B cell (primary cell): ENCODE measurements around the gene TPSAB1. TPM values are rescaled to one million over a fixed set of nuclear protein-coding genes. Genes with fewer than 3 reads are reported as not detected.

Experiments used
- ATAC-seq: fragments of 200-7000 bp; cut with Tn5 transposase; one replicate; pipeline ENCODE4 v1.10.0; 2021; ENCODE audit warnings: low read depth, mild to moderate bottlenecking, moderate number of reproducible peaks, moderate library complexity
- CTCF ChIA-PET: fragments of 350-600 bp; sonication (Branson Sonifier 250); formaldehyde crosslinking; loops from one replicate; lab custom pipeline; 2021; ENCODE audit warnings: antibody characterized with exemption, inconsistent platforms; lab: Charles Lee
- POLR2A ChIA-PET: fragments of 350-600 bp; sonication (Branson Sonifier 250); formaldehyde crosslinking; loops from one replicate; lab custom pipeline; 2021; ENCODE audit warnings: antibody characterized with exemption; lab: Charles Lee
- DNase-seq: peaks from one replicate; pipeline ENCODE4 v3.0.0; 2013
- H2AFZ ChIP-seq: 2 replicates; pipeline ENCODE4 v1.6.1; 2012; ENCODE audit warnings: mild to moderate bottlenecking, low read depth, low read length; ENCODE audit not compliant: insufficient read depth, poor library complexity, severe bottlenecking
- H3K27ac ChIP-seq, 2 donors: 1 replicate in 1 of 2; 2 replicates in 1 of 2; pipeline ENCODE4 v1.5.1; 2012 to 2013; ENCODE audit warnings: low read length in 2 of 2, mild to moderate bottlenecking in 2 of 2, moderate library complexity in 1 of 2
- H3K27me3 ChIP-seq, 4 experiments: fragments of 200-600 bp in 1 of 4; sonication (generic) in 1 of 4; replicated peaks in 1 of 4; 1 replicate in 2 of 4; 2 replicates in 2 of 4; pipeline versions ENCODE4 v1.6.1 to v1.7.0; 2013 to 2016; ENCODE audit warnings: low read length in 3 of 4, mild to moderate bottlenecking in 2 of 4, mixed read lengths in 1 of 4, moderate library complexity in 1 of 4; ENCODE audit not compliant: insufficient read depth in 4 of 4, control insufficient read depth in 3 of 4; ENCODE audit errors: control extremely low read depth in 1 of 4
- H3K36me3 ChIP-seq, 2 experiments: replicated peaks in 1 of 2; 1 replicate in 1 of 2; 2 replicates in 1 of 2; pipeline versions ENCODE4 v1.6.1 to v1.7.1; 2013; ENCODE audit warnings: low read length in 1 of 2; ENCODE audit not compliant: insufficient read depth in 2 of 2, control insufficient read depth in 1 of 2; ENCODE audit errors: control extremely low read depth in 1 of 2, extremely low read depth in 1 of 2
- H3K4me1 ChIP-seq, 2 donors: fragments of 200-600 bp in 1 of 2; sonication (generic) in 1 of 2; 1 replicate in 1 of 2; 2 replicates in 1 of 2; pipeline versions ENCODE4 v1.5.1 to v1.6.1; 2013 to 2017; ENCODE audit warnings: low read length in 2 of 2; ENCODE audit not compliant: control insufficient read depth in 2 of 2, insufficient read depth in 2 of 2
- H3K4me2 ChIP-seq: replicated peaks from 2 replicates; pipeline ENCODE3; 2012; ENCODE audit warnings: mild to moderate bottlenecking, low read depth, low read length; ENCODE audit not compliant: poor library complexity, severe bottlenecking
- H3K4me3 ChIP-seq, 5 experiments: fragments of 200-600 bp in 1 of 5; sonication (generic) in 1 of 5; 1 replicate in 3 of 5; 2 replicates in 2 of 5; pipeline versions ENCODE4 v1.5.1 to v1.7.0; 2011 to 2016; ENCODE audit warnings: low read length in 4 of 5, mild to moderate bottlenecking in 4 of 5, low read depth in 2 of 5, control low read depth in 1 of 5, moderate library complexity in 1 of 5; ENCODE audit not compliant: insufficient read depth in 1 of 5; ENCODE audit errors: control extremely low read depth in 1 of 5, extremely low read depth in 1 of 5
- H3K79me2 ChIP-seq: fragments of 200-600 bp; sonication (generic); one replicate; pipeline ENCODE4 v1.6.0; 2016; ENCODE audit warnings: low read length; ENCODE audit not compliant: control insufficient read depth, insufficient read depth
- H3K9ac ChIP-seq: fragments of 200-600 bp; sonication (generic); 2 replicates; pipeline ENCODE4 v1.6.1; 2017; ENCODE audit warnings: mild to moderate bottlenecking, low read length, moderate library complexity
- H3K9me3 ChIP-seq, 3 donors: one replicate each; pipeline versions ENCODE4 v1.6.1 to v1.7.1; 2013; ENCODE audit warnings: low read length in 2 of 3; ENCODE audit not compliant: control insufficient read depth in 2 of 3, insufficient read depth in 1 of 3; ENCODE audit errors: control extremely low read depth in 1 of 3
- H4K20me1 ChIP-seq: 2 replicates; pipeline ENCODE4 v1.6.0; 2012; ENCODE audit warnings: mild to moderate bottlenecking, low read length; ENCODE audit not compliant: insufficient read depth, control insufficient read depth, poor library complexity, severe bottlenecking
- H3K27ac Mint-ChIP-seq: one replicate; pipeline ENCODE4 v1.8.0; 2021; ENCODE audit warnings: mixed read lengths
- H3K27me3 Mint-ChIP-seq: one replicate; pipeline ENCODE4 v1.8.0; 2021; ENCODE audit warnings: mixed read lengths
- H3K4me1 Mint-ChIP-seq: one replicate; pipeline ENCODE4 v1.8.0; 2021; ENCODE audit warnings: mixed read lengths
- H3K4me3 Mint-ChIP-seq: one replicate; pipeline ENCODE4 v1.8.0; 2021; ENCODE audit warnings: mixed read lengths
- H3K9me3 Mint-ChIP-seq: one replicate; pipeline ENCODE4 v1.8.0; 2022; ENCODE audit warnings: mixed read lengths; ENCODE audit not compliant: insufficient read depth
- EZH2 ChIP-seq: IDR thresholded peaks from 2 replicates; pipeline ENCODE4 v1.6.1; 2012; ENCODE audit warnings: borderline replicate concordance, low read depth, mild to moderate bottlenecking, moderate library complexity, low read length; ENCODE audit not compliant: insufficient read depth, poor library complexity, severe bottlenecking
- WGBS: methylation state at CpG from one replicate; pipeline ENCODE4 v1.1.5; 2013; ENCODE audit warnings: missing lambda C conversion rate; ENCODE audit not compliant: insufficient coverage; 5-methylcytosine and 5-hydroxymethylcytosine counted together
- intact Hi-C: fragments of 100-400 bp; cut with micrococcal nuclease; formaldehyde crosslinking; loops from one replicate; pipeline ENCODE4 v1.10.0; 2022
- polyA plus RNA-seq: library from polyadenylated mRNA; depleted of rRNA; stranded (reverse); fragments of >200 nt; gene quantifications from 2 replicates; pipeline ENCODE4 v1.2.3, GENCODE V29; 2012
- total RNA-seq, 2 donors: library from RNA; stranded (reverse); fragments of 120-200 nt in 1 of 2; gene quantifications; 1 replicate in 1 of 2; 2 replicates in 1 of 2; pipeline versions ENCODE4 v1.2.3 to v1.2.4, GENCODE V29; 2013 to 2022
- TF ChIP-seq, protein P1 (sequence below): fragments of 200-600 bp; IDR thresholded peaks from one replicate; pipeline ENCODE4 v1.8.0; 2022; ENCODE audit warnings: antibody characterized with exemption, mild to moderate bottlenecking

The TPSAB1 gene
- total and polyA plus RNA-seq, 2 donors (not counting 1 experiment from before 2014, with no cell fraction given): not detected

DNA sequence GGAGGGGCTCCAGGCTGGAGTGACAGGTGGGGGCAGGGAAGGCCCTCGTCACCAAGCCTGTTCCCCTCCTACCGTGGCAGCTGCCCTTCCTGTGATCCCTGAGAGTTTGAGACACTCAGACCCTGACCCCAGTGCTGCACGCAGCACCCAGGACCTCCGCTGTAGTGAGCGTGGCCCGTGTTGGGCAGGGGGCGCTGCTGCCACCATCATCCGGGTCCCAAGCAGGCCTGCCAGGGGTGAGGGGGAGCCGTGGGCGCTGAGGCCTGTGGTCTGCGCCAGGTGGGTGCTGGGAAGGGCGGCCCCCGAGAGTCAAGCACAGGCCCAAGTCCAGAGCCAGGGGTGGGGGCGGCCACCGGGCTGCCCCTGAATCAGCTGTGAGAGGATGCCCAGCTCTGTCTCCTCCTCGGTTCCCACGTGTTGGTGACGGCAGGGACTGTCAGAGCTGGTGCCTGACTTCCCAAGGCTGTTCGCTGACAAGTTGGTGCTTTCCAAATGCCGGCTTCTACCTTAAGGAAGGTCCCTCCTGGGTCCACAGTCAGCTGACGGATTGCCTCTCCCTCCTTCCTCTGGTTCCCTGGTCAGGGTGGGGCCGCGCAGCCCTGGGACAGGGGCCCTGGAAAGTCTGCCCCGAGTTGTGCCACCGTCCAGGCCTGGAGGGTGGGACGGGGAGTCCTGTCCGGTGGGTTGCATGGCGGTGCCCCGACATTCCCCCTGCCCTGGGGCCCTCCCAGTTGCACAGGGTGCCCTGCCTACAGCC is 46.5 kb upstream of the TPSAB1 start:
- intact Hi-C loops: no loop called here
- 75% methylated on average over 29 of the region's 29 CpGs for WGBS
- no peak overlapping the region for H3K27ac Mint-ChIP-seq
- no peaks in the 10 kb centered on the region for H3K36me3 ChIP-seq
- H3K79me2 ChIP-seq: no peaks in the 10 kb centered on the region
- no peak overlapping the region for H3K4me3 Mint-ChIP-seq
- H3K27ac ChIP-seq: no peak overlapping the region
- POLR2A ChIA-PET: no interaction called here
- H3K4me2 ChIP-seq: no peak overlapping the region
- no peaks in the 10 kb centered on the region for H4K20me1 ChIP-seq
- no peak overlapping the region for H3K9ac ChIP-seq
- H3K4me3 ChIP-seq: no peak overlapping the region
- H3K9me3 ChIP-seq: no peaks in the 10 kb centered on the region
- H3K27me3 ChIP-seq: peaks cover 0 to 4% (median 0%) of the 10 kb centered on the region in 4 experiments
- H3K4me1 ChIP-seq: no peaks in the 10 kb centered on the region
- ATAC-seq (no peak), DNase-seq (no peak)
- H2AFZ ChIP-seq: no peak overlapping the region
- CTCF ChIA-PET: no interaction called here
- no peaks in the 10 kb centered on the region for H3K9me3 Mint-ChIP-seq
- TF ChIP-seq EZH2: no peak
- TF ChIP-seq, protein P1, sequence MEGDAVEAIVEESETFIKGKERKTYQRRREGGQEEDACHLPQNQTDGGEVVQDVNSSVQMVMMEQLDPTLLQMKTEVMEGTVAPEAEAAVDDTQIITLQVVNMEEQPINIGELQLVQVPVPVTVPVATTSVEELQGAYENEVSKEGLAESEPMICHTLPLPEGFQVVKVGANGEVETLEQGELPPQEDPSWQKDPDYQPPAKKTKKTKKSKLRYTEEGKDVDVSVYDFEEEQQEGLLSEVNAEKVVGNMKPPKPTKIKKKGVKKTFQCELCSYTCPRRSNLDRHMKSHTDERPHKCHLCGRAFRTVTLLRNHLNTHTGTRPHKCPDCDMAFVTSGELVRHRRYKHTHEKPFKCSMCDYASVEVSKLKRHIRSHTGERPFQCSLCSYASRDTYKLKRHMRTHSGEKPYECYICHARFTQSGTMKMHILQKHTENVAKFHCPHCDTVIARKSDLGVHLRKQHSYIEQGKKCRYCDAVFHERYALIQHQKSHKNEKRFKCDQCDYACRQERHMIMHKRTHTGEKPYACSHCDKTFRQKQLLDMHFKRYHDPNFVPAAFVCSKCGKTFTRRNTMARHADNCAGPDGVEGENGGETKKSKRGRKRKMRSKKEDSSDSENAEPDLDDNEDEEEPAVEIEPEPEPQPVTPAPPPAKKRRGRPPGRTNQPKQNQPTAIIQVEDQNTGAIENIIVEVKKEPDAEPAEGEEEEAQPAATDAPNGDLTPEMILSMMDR: no peak
- peaks cover 7% of the 10 kb centered on the region for H3K27me3 Mint-ChIP-seq
- H3K4me1 Mint-ChIP-seq: no peaks in the 10 kb centered on the region

DNA sequence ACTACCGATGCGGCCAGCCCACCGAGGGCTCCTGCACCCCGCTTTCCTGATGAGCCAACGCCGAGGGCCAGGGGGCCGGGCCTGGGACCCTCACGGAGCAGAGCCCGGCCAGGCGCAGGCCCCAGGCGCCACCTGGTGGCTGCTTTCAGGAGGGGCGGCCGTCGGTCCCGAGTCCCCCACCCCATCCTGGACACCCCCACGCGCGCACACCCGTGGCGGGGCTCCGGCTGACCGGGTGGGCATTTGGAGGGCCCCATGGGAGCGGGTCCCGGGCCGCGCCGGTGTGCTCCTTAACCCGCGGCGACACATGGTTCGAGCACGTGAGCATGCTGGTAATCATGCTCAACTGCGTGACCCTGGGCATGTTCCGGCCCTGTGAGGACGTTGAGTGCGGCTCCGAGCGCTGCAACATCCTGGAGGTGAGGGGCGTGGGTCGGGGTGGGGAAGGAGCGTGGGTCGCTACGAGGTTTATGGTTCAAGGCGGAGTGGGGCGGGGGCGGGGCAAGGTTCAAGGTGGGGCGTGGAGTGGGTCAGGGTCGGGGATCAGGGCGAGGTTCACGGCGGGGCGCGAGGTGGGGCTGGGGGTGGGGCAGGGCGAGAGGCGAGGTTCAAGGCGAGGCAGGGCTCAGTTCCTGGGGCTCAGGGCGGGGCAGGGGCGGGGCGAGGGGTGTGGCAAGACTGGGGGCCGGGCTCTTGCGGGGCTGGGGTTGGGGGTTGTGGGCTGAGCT is 45.7 kb upstream of the TPSAB1 start:
- no peaks in the 10 kb centered on the region for H3K36me3 ChIP-seq
- H3K27me3 Mint-ChIP-seq: peaks cover 7% of the 10 kb centered on the region
- ChIA-PET CTCF (no interaction called here), POLR2A (no interaction called here)
- no peak overlapping the region for H3K4me3 Mint-ChIP-seq
- no peak overlapping the region for H2AFZ ChIP-seq
- intact Hi-C loops: no loop called here
- H3K9ac ChIP-seq: no peak overlapping the region
- peak overlapping the region; percentile 8 for H3K4me2 ChIP-seq
- ATAC-seq: no peak
- peak; percentile 40 for DNase-seq
- no peak overlapping the region for H3K27ac Mint-ChIP-seq
- H3K27ac ChIP-seq: no peak overlapping the region
- no peaks in the 10 kb centered on the region for H3K79me2 ChIP-seq
- H3K27me3 ChIP-seq: peaks cover 0 to 4% (median 0%) of the 10 kb centered on the region in 4 experiments
- 32% methylated on average over 45 of the region's 61 CpGs for WGBS
- no peaks in the 10 kb centered on the region for H3K4me1 ChIP-seq
- no peaks in the 10 kb centered on the region for H3K9me3 Mint-ChIP-seq
- H3K9me3 ChIP-seq: peaks cover 0 to 5% (median 0%) of the 10 kb centered on the region in 3 donors
- no peaks in the 10 kb centered on the region for H3K4me1 Mint-ChIP-seq
- no peaks in the 10 kb centered on the region for H4K20me1 ChIP-seq
- no peak for TF ChIP-seq EZH2
- TF ChIP-seq, protein P1: peak; percentile 55
- H3K4me3 ChIP-seq: no peak overlapping the region
